MM.1S (cell line): ENCODE data around the gene HDGF.

Experiments used
- DNase-seq: peaks from one replicate; pipeline ENCODE4 v3.0.0-alpha.2; 2015
- H2AFZ ChIP-seq: fragments of 300-600 bp; sonication (generic); 2 replicates; pipeline ENCODE4 v1.6.0; 2016; ENCODE audit warnings: antibody characterized with exemption, low read length
- H3F3A ChIP-seq: fragments of 300-600 bp; sonication (generic); 2 replicates; pipeline ENCODE4 v1.6.1; 2016; ENCODE audit warnings: mild to moderate bottlenecking, antibody characterized with exemption, low read length, moderate library complexity, mixed read lengths; ENCODE audit not compliant: insufficient read depth
- H3K27ac ChIP-seq: fragments of 300-600 bp; sonication (generic); 2 replicates; pipeline ENCODE4 v1.5.1; 2016; ENCODE audit warnings: mild to moderate bottlenecking, low read length
- H3K27me3 ChIP-seq: fragments of 300-600 bp; sonication (generic); replicated peaks from 2 replicates; pipeline ENCODE4 v1.6.0; 2016; ENCODE audit warnings: low read length; ENCODE audit not compliant: insufficient read depth
- H3K36me3 ChIP-seq: fragments of 300-600 bp; sonication (generic); replicated peaks from 2 replicates; pipeline ENCODE4 v1.6.1; 2016; ENCODE audit warnings: mild to moderate bottlenecking, low read length, mixed read lengths; ENCODE audit not compliant: insufficient read depth
- H3K4me1 ChIP-seq: fragments of 300-600 bp; sonication (generic); 2 replicates; pipeline ENCODE4 v1.6.1; 2016; ENCODE audit warnings: low read length, mixed read lengths
- H3K4me2 ChIP-seq: fragments of 300-600 bp; sonication (generic); 2 replicates; pipeline ENCODE4 v1.6.0; 2016; ENCODE audit warnings: low read depth, low read length
- H3K4me3 ChIP-seq: fragments of 300-600 bp; sonication (generic); 2 replicates; pipeline ENCODE4 v1.5.1; 2016; ENCODE audit warnings: low read length, mixed read lengths
- H3K79me2 ChIP-seq: fragments of 300-600 bp; sonication (generic); 2 replicates; pipeline ENCODE4 v1.6.1; 2016; ENCODE audit warnings: mixed run types, low read length, mixed read lengths
- H3K9ac ChIP-seq: fragments of 300-600 bp; sonication (generic); 2 replicates; pipeline ENCODE4 v1.6.1; 2016; ENCODE audit warnings: low read length, mixed read lengths
- H3K9me2 ChIP-seq: fragments of 300-600 bp; sonication (generic); replicated peaks from 2 replicates; pipeline ENCODE4 v1.6.1; 2016; ENCODE audit warnings: mild to moderate bottlenecking, low read length, mixed read lengths; ENCODE audit not compliant: insufficient read depth
- H3K9me3 ChIP-seq: fragments of 300-600 bp; sonication (generic); replicated peaks from 2 replicates; pipeline ENCODE4 v1.6.1; 2016; ENCODE audit warnings: mild to moderate bottlenecking, low read length, mixed read lengths; ENCODE audit not compliant: insufficient read depth
- H4K20me1 ChIP-seq: fragments of 300-600 bp; sonication (generic); 2 replicates; pipeline ENCODE4 v1.6.1; 2016; ENCODE audit warnings: mild to moderate bottlenecking, low read length, moderate library complexity, mixed read lengths; ENCODE audit not compliant: insufficient read depth
- CTCF ChIP-seq: fragments of 300-600 bp; sonication (generic); IDR thresholded peaks from 2 replicates; pipeline ENCODE4 v1.5.1; 2016; ENCODE audit warnings: antibody characterized with exemption, low read length, mixed read lengths
- EZH2 ChIP-seq: fragments of 300-600 bp; sonication (generic); optimal IDR thresholded peaks from 2 replicates; pipeline ENCODE3; 2017; ENCODE audit warnings: low read depth, mild to moderate bottlenecking, antibody characterized with exemption, low read length, mixed read lengths
- EZH2phosphoT487 ChIP-seq: fragments of 300-600 bp; sonication (generic); IDR thresholded peaks from 2 replicates; pipeline ENCODE4 v1.6.1; 2018; ENCODE audit warnings: antibody characterized with exemption, low read length

HDGF gene

GRCh38 chr1:156712626-156713025, 38.8 kb downstream of the HDGF start:
- no peak overlapping the region for H3K27ac ChIP-seq
- no peaks in the 10 kb centered on the region for H3K4me1 ChIP-seq
- no peak overlapping the region for H3K9ac ChIP-seq
- H3K27me3 ChIP-seq, result 0 out of 2 replicates have a peak, but pooled peaks cover 7% of the 10 kb centered on the region
- H3K79me2 ChIP-seq, result no peaks in the 10 kb centered on the region
- no peak for TF ChIP-seq CTCF
- no peak for TF ChIP-seq EZH2
- TF ChIP-seq EZH2phosphoT487, result no peak
- no peak overlapping the region for H3K4me3 ChIP-seq
- no peaks in the 10 kb centered on the region for H3K9me2 ChIP-seq
- no peaks in the 10 kb centered on the region for H3F3A ChIP-seq
- H3K36me3 ChIP-seq, result no peaks in the 10 kb centered on the region
- H4K20me1 ChIP-seq, result no peaks in the 10 kb centered on the region
- no peaks in the 10 kb centered on the region for H3K9me3 ChIP-seq
- no peak overlapping the region for H3K4me2 ChIP-seq
- no peak overlapping the region for H2AFZ ChIP-seq
- DNase-seq, result no peak

- Histone ChIP-seq H3K4me3 (no peak overlapping the region), H3K4me2 (no peak overlapping the region), H2AFZ (no peak overlapping the region), H3K79me2 (no peaks in the 10 kb centered on the region), H3K9ac (no peak overlapping the region), H3K9me3 (no peaks in the 10 kb centered on the region), H3K9me2 (no peaks in the 10 kb centered on the region), H3K36me3 (no peaks in the 10 kb centered on the region), H3F3A (no peaks in the 10 kb centered on the region; the same call in 1 of the 2 replicates), H3K4me1 (peaks cover 3% of the 10 kb centered on the region), H4K20me1 (no peaks in the 10 kb centered on the region), H3K27me3 (peaks cover 20% of the 10 kb centered on the region), H3K27ac (no peak overlapping the region)
- DNase-seq, result no peak
- TF ChIP-seq EZH2 (no peak), CTCF (no peak), EZH2phosphoT487 (no peak)
These were observed 40.3 kb downstream of the HDGF start for GRCh38 chr1:156711011-156711817.

GRCh38 chr1:156709757-156710489, 41.6 kb downstream of the HDGF start:
- no peak for DNase-seq
- Histone ChIP-seq H3K27me3 (peaks cover 33% of the 10 kb centered on the region), H4K20me1 (no peaks in the 10 kb centered on the region), H3K4me3 (no peak overlapping the region), H3K4me2 (no peak overlapping the region), H3K36me3 (no peaks in the 10 kb centered on the region), H3K27ac (no peak overlapping the region), H2AFZ (no peak overlapping the region), H3K4me1 (peaks cover 16% of the 10 kb centered on the region), H3K9me2 (no peaks in the 10 kb centered on the region), H3K79me2 (no peaks in the 10 kb centered on the region), H3K9me3 (no peaks in the 10 kb centered on the region), H3K9ac (no peak overlapping the region), H3F3A (no peaks in the 10 kb centered on the region; the same call in 1 of the 2 replicates)
- TF ChIP-seq CTCF (no peak), EZH2 (no peak), EZH2phosphoT487 (no peak)
